NCI-H1092 treated with DMSO at 0.1 percent for 48 hours (cell line): ENCODE data around the gene OPRD1.
A peak's percentile ranks its signal among the peaks of the same experiment; 100 is the strongest.
"Not testable (repeated sequence)": the region's sequence is repeated elsewhere in the genome, so short reads cannot be mapped to it uniquely, and the experiment has no call there.

Experiments used
- DNase-seq: peaks from one replicate; lab custom pipeline; 2025; lab: John Stamatoyannopoulos, UW

The OPRD1 gene

GRCh38 chr1:28845786-28846543, 34.0 kb downstream of the OPRD1 start:
- DNase-seq, result peak; percentile 10

DNA sequence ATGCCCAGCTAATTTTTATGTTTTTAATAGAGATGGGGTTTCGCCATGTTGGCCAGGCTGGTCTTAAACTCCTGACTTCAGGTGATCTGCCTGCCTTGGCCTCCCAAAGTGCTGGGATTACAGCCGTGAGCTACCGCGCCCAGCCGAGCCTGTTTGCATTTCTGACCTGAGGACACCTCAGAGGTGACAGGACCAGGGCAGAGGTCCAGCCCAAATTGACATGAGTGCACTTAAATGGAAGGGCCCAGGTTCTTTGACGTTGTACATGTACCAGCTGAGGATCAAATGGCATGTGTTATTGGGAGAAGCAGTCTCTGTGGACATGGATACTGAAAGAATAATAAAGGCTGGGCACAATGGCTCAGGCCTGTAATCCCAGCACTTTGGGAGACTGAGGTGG, 35.2 kb downstream of the OPRD1 start:
- DNase-seq, result not testable (repeated sequence)

GRCh38 chr1:28848416-28848815, 36.4 kb downstream of the OPRD1 start:
- DNase-seq, result no peak

GRCh38 chr1:28853093-28853742, 41.2 kb downstream of the OPRD1 start:
- DNase-seq, result no peak

GRCh38 chr1:28854406-28854805, 42.4 kb downstream of the OPRD1 start:
- DNase-seq, result not testable (repeated sequence)

GRCh38 chr1:28855046-28855445, 43.1 kb downstream of the OPRD1 start:
- DNase-seq, result no peak

- DNase-seq, result no peak
Observed at GRCh38 chr1:28855469-28855951, 43.5 kb downstream of the OPRD1 start.

GRCh38 chr1:28855969-28856368, 44.0 kb downstream of the OPRD1 start:
- DNase-seq, result no peak

- DNase-seq, result no peak
Observed at GRCh38 chr1:28860332-28861073, 48.5 kb downstream of the OPRD1 start.

DNA sequence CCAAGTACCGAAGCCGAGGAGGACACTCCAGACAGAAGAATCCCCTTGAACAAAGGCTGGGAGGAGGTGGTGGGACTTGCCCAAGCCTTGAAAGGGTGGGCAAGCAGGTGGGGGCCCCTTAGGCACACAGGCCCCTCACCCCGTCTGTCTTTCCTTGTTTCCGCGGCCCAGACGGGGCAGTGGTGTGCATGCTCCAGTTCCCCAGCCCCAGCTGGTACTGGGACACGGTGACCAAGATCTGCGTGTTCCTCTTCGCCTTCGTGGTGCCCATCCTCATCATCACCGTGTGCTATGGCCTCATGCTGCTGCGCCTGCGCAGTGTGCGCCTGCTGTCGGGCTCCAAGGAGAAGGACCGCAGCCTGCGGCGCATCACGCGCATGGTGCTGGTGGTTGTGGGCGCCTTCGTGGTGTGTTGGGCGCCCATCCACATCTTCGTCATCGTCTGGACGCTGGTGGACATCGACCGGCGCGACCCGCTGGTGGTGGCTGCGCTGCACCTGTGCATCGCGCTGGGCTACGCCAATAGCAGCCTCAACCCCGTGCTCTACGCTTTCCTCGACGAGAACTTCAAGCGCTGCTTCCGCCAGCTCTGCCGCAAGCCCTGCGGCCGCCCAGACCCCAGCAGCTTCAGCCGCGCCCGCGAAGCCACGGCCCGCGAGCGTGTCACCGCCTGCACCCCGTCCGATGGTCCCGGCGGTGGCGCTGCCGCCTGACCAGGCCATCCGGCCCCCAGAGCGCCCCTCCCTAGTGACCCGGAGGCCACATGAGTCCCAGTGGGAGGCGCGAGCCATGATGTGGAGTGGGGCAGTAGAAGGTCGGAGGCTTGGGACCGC, 50.8 kb downstream of the OPRD1 start:
- no peak for DNase-seq

GRCh38 chr1:28864695-28865094, 52.7 kb downstream of the OPRD1 start:
- DNase-seq, result no peak

GRCh38 chr1:28865997-28866650, 54.2 kb downstream of the OPRD1 start:
- DNase-seq, result no peak

GRCh38 chr1:28867850-28868249, 55.9 kb downstream of the OPRD1 start:
- no peak for DNase-seq

- no peak for DNase-seq
Observed at GRCh38 chr1:28869952-28870351, 58.0 kb downstream of the OPRD1 start.

- DNase-seq, result no peak
Observed at GRCh38 chr1:28871631-28872401, 59.8 kb downstream of the OPRD1 start.

- not testable (repeated sequence) for DNase-seq
Observed at GRCh38 chr1:28875134-28875533, 63.2 kb downstream of the OPRD1 start.

DNA sequence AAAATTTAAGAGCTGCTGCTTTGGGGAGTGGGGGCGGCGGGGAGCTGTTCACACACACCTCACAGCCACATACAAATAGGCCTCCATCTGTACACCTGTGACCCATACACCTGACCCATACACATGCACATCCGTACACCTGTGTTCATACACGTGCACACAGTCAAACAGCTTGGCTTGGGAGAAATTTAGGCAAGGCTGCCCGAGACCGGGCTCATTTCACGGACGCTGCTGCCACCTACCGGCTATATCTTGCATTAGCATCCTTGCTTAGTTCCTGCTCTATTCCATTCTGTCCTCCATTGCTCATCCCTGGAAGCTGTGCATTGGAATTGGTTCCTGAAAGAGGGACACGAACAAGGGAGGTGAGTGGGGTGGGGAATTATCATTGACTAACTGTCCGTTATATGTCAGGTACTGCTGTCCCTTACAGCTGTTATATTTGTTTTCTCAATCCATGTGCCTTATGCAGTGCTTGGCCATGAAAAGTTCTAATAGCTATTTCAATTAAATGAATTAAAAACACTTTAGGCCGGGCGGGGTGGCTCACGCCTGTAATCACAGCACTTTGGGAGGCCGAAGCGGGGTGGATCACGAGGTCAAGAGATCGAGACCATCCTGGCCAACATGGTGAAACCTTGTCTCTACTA, 65.3 kb downstream of the OPRD1 start:
- peak; percentile 81 for DNase-seq

DNA sequence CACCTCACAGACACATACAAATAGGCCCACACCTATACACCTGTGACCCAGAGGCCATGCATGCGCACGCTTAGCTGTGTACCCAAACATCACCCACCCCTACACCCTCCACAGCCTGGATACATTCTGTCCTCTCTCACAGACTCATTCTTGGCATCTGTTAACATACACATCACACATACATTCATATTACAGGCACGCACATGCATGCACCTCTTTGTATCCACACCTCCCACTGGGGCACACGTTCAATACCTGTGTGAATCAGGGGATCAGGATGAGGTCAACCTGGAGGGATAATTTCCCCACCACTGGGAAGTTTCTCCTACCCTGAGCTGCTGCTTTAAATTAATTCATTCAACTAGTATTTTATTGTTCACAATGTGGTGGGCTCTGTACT, 66.8 kb downstream of the OPRD1 start:
- DNase-seq, result no peak

DNA sequence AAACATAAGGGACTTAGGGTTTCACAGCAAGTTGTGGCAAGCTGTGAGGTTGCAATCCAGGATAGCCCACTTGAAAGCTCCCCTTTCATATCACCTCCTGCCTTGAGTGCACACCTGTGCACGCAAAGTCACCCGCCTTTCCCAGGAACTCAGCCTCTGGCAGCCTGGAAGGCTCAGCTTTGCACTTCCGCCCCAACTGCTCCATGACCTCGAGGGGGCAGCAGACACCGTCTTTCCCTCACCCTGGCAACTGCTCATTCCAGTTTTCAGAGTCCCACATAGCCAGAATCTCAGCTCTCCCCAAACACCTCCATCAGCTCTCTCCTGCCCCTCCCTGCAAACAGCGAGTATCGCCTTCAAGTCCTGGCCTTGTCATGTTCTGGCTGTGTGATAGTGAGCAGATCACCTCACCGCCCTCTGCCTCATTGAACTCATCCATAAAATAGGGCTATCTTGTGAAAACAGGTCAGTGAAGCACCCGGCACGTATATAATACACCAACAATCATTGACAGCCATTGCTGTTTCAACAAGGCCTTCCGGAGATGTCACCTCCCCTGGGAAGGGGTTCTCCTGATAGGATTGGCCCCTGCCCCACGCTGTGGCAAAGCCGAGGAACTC, 70.1 kb downstream of the OPRD1 start:
- DNase-seq, result peak; percentile 91

DNA sequence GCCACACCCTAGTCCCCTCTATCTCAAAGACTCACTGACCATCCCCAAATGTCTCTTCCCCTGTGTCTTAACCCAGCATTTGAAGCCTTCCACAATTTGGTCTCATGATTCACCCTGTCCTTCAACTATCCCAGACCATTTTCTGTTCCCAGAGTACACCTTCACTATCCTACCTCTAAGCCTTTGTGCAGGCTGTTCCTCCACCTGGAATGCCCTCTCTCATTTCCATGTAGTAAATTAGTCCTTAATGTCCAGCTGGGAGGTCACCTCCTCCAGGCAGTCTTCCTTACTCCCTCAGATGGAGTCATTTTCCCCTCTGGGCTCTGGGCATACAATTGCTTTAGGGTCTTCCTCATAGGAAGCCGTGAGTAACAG, 71.3 kb downstream of the OPRD1 start:
- no peak for DNase-seq
